Mammary epithelial cell (primary cell): ENCODE measurements around the gene ERBB4.

ENCODE experiments used
- EZH2 ChIP-seq: IDR thresholded peaks from 2 replicates; pipeline ENCODE4 v1.6.1; 2012; ENCODE audit warnings: low read length, inconsistent platforms, borderline replicate concordance
- TF ChIP-seq, protein P1 (sequence below), 2 donors: IDR thresholded peaks in 1 of 2; conservative IDR thresholded peaks in 1 of 2; 2 replicates each; pipeline ENCODE4 v1.5.1; 2011 to 2012; ENCODE audit warnings: inconsistent platforms in 2 of 2, low read length in 2 of 2, mild to moderate bottlenecking in 2 of 2, control low read depth in 1 of 2, low read depth in 1 of 2; ENCODE audit not compliant: insufficient read depth in 1 of 2; ENCODE audit errors: extremely low read depth in 1 of 2

DNA sequence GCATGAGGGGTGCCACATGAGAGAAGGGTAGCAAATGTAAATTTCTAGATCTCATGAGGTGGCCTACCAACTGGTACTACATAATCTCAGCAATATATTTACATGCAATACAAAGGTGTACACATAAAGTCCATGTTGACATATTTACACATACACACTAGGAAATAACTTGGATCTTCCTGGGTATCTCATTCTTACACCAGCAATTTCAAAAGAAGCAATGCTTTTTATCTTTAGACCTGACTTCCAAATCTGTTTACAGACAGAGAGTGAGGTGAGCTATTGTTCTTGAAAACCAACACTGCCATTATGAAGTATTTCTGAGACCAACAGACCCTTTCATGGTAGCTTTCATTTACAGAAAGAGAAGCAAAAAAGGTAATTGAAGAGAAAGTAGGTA, 184.2 kb downstream of the ERBB4 start:
- TF ChIP-seq, protein P1, sequence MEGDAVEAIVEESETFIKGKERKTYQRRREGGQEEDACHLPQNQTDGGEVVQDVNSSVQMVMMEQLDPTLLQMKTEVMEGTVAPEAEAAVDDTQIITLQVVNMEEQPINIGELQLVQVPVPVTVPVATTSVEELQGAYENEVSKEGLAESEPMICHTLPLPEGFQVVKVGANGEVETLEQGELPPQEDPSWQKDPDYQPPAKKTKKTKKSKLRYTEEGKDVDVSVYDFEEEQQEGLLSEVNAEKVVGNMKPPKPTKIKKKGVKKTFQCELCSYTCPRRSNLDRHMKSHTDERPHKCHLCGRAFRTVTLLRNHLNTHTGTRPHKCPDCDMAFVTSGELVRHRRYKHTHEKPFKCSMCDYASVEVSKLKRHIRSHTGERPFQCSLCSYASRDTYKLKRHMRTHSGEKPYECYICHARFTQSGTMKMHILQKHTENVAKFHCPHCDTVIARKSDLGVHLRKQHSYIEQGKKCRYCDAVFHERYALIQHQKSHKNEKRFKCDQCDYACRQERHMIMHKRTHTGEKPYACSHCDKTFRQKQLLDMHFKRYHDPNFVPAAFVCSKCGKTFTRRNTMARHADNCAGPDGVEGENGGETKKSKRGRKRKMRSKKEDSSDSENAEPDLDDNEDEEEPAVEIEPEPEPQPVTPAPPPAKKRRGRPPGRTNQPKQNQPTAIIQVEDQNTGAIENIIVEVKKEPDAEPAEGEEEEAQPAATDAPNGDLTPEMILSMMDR (conservative IDR thresholded peaks at IDR 0.05 in 1 of 2, IDR thresholded peaks at IDR 0.05 in 1 of 2; ENCODE audit: extremely low read depth in 1 of 2, insufficient read depth in 1 of 2, low read depth in 1 of 2, low read length in 2 of 2): no peak
- no peak for TF ChIP-seq EZH2
